GM10266 (cell line): Measurements from ENCODE around the gene ZNF366.

Experiments
- DNase-seq: peaks from one replicate; pipeline ENCODE4 v3.0.0; 2012; ENCODE audit errors: extremely low spot score
- TF ChIP-seq, protein P1 (sequence below): IDR thresholded peaks from 2 replicates; pipeline ENCODE4 v1.5.1; 2012; ENCODE audit warnings: mild to moderate bottlenecking, low read depth; ENCODE audit not compliant: control insufficient read depth, insufficient read depth; ENCODE audit errors: missing control alignments

The ZNF366 gene

DNA sequence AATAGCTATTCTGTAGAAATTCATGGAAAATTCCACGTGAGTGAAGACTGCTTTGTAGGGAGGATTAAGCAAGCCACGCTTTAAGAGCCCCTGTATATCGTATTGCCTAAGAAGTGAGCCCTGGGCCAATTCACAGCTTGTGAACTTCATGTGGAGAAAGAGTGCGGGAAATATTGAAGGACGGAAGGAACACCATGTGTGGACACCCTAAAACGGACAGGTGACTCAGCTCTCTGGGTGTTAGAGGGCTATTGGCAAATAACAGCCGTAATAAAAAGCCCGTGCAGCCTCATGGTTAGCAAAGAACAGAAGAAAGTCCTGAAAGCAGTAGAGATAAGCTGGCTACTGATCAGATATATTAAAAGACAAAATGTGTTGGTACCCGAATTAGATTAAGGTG, 26.4 kb downstream of the ZNF366 start:
- TF ChIP-seq, protein P1, sequence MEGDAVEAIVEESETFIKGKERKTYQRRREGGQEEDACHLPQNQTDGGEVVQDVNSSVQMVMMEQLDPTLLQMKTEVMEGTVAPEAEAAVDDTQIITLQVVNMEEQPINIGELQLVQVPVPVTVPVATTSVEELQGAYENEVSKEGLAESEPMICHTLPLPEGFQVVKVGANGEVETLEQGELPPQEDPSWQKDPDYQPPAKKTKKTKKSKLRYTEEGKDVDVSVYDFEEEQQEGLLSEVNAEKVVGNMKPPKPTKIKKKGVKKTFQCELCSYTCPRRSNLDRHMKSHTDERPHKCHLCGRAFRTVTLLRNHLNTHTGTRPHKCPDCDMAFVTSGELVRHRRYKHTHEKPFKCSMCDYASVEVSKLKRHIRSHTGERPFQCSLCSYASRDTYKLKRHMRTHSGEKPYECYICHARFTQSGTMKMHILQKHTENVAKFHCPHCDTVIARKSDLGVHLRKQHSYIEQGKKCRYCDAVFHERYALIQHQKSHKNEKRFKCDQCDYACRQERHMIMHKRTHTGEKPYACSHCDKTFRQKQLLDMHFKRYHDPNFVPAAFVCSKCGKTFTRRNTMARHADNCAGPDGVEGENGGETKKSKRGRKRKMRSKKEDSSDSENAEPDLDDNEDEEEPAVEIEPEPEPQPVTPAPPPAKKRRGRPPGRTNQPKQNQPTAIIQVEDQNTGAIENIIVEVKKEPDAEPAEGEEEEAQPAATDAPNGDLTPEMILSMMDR: no peak
- DNase-seq: no peak

DNA sequence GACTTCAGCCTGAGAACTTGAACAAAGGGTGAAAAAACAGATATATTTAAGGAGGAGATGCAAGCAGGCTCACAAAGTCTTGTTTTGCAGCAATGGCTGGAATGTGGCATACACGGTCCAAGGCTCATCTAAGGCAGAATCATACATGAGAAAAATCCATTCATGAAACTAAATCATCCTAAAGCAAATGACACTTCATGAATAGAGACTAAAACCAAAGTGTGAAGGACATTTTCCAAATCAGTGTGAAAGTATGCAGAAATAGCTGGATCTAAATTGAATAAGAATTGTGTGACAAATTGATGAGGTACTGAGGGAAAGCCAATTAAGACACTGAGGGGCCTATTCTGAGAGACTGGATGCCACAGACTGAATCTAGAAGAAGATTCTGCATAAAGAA, 27.3 kb downstream of the ZNF366 start:
- DNase-seq: no peak
- TF ChIP-seq, protein P1: no peak

DNA sequence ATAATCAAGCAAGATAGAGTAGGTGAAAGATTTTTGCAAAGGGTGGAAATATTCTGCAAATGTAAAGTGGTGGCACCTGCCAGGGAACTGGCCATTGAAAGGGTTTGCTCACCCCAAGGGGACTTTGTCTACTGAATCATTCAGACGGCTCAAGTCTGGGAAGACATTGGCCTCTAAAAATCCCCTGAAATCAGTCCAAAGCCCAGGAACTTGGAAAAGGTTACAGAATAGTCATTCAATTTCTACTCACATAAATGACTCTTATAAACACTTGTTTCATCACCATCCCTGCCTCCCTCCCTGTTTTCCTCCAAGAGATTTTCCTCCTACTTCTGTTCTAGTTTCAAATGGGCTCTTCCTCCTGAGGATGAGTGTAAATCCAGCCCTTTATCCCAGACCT, 28.5 kb downstream of the ZNF366 start:
- TF ChIP-seq, protein P1: no peak
- DNase-seq: no peak

DNA sequence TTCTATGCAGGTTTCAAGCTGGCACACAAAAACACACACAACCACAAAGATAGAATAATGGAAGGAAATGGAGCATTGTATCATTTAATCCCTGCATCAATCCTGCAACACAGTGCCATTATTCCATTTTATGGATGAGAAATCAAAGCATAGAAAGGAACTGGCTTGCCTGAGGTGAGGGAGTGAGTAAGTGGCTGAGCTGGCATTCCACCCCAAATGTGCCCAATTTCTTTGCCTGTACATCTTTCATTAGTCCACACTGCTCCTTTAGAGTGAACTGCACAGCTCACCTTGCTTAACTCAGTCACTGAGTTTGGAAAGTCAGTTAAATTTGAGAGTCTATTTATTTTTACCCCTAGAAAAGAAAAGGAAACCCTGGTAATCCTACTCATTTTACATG, 28.9 kb downstream of the ZNF366 start:
- no peak for DNase-seq
- TF ChIP-seq, protein P1: no peak

DNA sequence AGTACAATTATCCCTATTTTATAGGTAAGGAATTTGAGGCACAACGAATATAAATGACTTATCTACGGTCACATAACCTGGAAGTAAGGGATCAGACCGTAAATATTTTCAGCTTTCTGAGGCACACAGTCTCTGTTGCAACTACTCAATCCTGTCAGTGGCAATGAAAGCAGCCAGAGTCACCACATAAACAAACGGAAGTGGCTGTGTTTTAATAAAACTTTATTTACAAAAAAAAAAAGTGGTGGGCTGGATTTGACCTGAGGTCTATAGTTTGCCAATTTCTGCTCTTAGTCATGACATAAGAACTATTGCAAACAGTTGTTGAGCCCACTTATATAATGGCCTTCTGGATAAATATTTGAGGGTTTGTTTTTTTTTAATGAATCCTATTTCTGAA, 29.6 kb downstream of the ZNF366 start:
- no peak for DNase-seq
- TF ChIP-seq, protein P1: no peak

DNA sequence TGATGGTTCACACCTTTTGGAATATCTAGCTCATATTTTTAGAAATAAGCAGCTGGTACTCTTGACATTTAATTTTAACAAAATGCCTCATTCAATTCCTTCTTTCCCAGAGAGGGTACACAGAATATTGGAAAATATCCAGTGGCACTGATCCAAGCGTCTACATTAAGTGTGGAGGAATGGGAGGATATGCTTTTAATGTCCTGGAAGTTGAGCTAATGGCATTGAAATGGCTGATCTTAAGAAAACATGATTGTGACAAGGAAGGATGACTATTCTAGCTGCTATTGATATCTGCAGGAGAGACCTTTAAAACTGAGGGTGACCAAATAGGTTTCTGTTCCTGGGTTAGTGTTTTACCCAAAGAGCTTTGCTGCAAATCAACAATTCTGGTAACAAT, 30.0 kb downstream of the ZNF366 start:
- DNase-seq: no peak
- TF ChIP-seq, protein P1: no peak

DNA sequence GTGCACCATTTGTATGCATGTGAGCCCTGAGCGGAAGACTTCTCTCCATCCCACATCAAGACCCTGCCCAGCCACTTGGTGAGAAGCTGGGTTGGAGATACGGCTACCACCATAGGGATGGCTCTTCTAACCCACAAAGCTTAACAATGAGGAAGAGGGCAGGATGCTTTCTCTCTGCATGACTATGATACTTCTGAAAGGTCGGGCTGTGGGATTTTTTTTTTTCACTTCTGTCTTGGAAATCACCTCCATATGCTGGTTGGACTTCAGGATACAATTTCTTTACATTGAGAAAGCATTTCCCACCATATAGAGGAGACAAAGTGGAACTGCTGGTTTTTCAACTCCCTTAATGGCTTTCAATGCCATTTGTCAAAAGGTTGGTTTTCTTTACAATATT, 30.5 kb downstream of the ZNF366 start:
- TF ChIP-seq, protein P1: no peak

DNA sequence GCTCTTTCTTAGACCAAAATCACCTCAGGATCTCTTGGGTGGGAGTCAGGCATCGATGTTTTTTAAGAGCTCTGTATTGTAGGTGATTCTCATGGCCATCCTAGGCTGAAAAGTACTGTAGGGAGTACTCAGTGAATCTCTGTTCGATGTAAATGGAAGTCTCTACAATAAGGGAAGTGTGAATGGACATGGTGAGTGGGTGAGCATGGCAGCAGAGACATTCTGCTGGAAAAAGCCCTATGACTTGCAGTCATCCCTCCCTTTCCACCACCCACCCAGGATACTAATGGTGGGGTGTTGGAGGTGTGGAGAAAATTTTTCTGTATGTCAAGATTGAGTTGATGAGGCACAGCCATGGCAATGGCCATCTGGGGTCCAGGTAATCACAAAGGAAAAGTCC, 30.9 kb downstream of the ZNF366 start:
- DNase-seq: no peak
- TF ChIP-seq, protein P1: no peak

More for the DNA sequence above, 30.5 kb downstream of the ZNF366 start:
- DNase-seq: no peak
